Stimulated activated naive CD8-positive, alpha-beta T cell treated with anti-CD3 and anti-CD28 coated beads, Interleukin-15, amount 100 ng/mL, for 72 hours (primary cell): ENCODE results near the gene ADAM15.

Experiments
- ATAC-seq: fragments of 150-1000 bp; cut with Tn5 transposase; 2 replicates; pipeline ENCODE4 v1.10.0; 2021; ENCODE audit warnings: mild to moderate bottlenecking, moderate library complexity
- DNase-seq, 2 donors: peaks; one replicate each; pipeline ENCODE4 v3.0.0; 2021 to 2022
- H3K27ac Mint-ChIP-seq, 2 donors: one replicate each; pipeline ENCODE4 v1.8.0; 2022; ENCODE audit warnings: mild to moderate bottlenecking in 2 of 2, mixed read lengths in 2 of 2, moderate library complexity in 2 of 2
- H3K27me3 Mint-ChIP-seq: one replicate; pipeline ENCODE4 v1.8.0; 2022; ENCODE audit warnings: mixed read lengths
- H3K4me1 Mint-ChIP-seq: one replicate; pipeline ENCODE4 v1.8.0; 2022; ENCODE audit warnings: mild to moderate bottlenecking, mixed read lengths
- H3K4me3 Mint-ChIP-seq, 2 donors: one replicate each; pipeline ENCODE4 v1.8.0; 2022; ENCODE audit warnings: mild to moderate bottlenecking in 2 of 2, mixed read lengths in 2 of 2, moderate library complexity in 1 of 2
- H3K9me3 Mint-ChIP-seq, 2 donors: one replicate each; pipeline ENCODE4 v1.8.0; 2022; ENCODE audit warnings: mixed read lengths in 2 of 2

ADAM15 gene

DNA sequence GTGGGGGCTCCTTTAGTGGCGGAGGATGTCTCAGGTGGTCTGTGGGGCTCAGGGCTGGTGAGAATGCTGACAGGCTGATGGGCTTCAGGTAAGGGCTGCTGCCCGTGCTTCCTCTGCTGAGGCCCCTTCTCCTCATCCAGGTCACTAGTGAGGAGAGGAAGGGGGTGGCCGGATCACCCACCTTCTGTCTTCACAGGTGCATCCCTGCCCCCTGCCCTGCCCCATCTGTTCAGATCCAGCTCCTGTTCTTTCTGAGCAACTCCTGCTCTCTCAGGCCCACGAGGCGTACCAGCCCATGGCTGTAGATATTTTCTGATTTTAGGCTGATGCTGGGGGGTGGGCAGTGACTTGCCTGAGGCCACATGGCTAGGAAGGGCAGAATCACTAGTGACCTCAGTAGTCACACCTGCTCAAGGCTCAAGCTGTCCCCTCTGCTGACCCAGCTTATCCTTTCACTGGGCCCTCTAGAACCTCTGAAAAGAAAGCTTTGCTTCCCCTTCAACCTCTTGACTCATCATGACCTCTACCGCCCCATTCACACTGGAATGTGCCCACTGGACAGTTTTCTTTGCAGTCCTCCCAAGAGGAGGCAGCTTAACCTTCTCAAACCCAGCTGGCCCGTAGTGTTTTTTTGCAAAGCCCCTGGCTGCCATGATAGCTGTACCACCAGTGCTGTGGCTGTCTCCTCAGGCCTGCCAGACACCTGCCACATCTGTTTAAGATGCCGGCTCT is 32.3 kb upstream of the ADAM15 start:
- no peak overlapping the region for H3K4me3 Mint-ChIP-seq
- H3K9me3 Mint-ChIP-seq, result no peaks in the 10 kb centered on the region
- peak overlapping the region in 1 of 2 donors; percentile 23 for H3K27ac Mint-ChIP-seq
- H3K4me1 Mint-ChIP-seq, result peaks cover 48% of the 10 kb centered on the region
- H3K27me3 Mint-ChIP-seq, result peaks cover 22% of the 10 kb centered on the region
- DNase-seq (no peak), ATAC-seq (no peak)

DNA sequence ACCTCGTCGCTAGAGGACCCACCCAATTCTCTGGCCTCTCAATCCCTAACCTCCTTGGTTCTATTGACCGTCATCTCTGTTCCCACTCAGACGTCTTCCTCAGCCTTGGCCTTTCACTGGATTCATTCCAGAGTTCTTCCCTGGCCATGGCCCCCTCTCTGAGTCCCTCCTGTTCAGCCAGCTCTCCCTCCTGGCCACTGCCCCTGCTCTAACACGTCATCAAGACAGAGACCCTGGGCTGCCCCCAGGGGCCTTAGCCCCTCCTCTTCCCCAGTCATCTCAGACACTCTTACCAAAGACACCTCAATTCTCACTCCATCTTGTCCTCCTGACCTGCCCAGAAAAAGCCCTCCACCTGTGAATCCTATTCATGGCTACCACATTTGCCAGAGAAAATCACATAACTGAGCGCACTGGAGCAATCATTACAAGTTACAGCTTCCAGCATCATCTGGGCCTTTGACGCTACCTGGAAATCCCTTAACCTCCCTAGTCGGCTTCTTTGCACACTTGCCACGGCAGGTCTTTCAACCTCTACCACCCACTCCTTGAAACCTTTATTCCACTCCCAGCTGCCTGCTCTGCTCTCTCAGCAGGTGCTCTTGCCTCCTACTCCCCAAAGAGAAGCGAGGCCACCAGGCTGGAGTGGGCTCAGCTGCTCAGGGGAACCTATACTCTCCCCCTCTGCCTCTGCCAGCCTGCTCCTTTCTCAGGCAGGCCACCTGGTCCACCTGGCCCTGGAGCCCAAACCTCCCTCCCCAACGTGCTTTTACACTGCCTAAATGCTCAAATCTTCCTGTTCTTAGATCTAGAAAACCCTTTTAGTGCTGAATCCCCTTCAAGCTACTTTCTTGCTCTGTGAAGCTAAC is 31.5 kb upstream of the ADAM15 start:
- ATAC-seq, result no peak
- no peak for DNase-seq
- peaks cover 40% of the 10 kb centered on the region for H3K4me1 Mint-ChIP-seq
- no peaks in the 10 kb centered on the region for H3K9me3 Mint-ChIP-seq
- no peak overlapping the region for H3K4me3 Mint-ChIP-seq
- peaks cover 22% of the 10 kb centered on the region for H3K27me3 Mint-ChIP-seq
- peak overlapping the region in 1 of 2 donors; percentile 37 for H3K27ac Mint-ChIP-seq

DNA sequence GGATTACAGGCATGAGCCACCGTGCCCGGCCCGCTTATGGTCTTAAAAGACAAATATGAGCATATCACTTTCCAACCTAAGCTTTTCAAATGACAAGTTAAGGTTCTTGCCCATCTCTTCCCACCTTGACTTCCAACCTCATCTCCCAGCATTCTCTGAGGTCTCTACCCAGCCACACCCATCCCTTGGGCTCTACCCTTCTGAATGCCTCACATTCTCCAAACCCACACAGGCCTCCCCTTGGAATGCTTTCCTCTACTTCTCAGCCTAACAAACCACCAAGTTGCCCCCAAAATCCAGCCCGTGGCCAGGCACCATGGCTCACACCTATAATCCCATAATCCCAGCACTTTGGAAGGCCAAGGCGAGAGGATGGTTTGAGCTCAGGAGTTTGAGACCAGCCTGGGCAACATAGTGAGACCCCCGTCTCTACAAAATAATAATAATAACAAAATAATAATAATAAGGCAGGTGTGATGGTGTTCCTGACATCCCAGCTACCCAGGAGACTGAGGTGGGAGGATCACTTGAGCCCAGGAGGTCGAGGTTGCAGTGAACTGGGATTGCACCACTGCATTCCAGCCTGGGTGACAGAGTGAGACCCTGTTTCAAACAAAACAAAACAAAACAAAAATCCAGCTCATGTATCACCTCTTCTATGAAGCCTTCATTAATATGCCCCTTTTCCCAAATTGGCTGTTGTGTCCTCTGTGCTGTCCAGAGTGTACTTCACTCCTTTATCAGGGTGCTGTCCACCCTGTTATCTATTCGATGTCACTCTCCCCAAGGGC is 28.8 kb upstream of the ADAM15 start:
- no peak for ATAC-seq
- no peak for DNase-seq
- Mint-ChIP-seq H3K4me3 (no peak overlapping the region), H3K4me1 (peaks cover 19% of the 10 kb centered on the region), H3K27me3 (peaks cover 15% of the 10 kb centered on the region), H3K9me3 (no peaks in the 10 kb centered on the region), H3K27ac (no peak overlapping the region)

DNA sequence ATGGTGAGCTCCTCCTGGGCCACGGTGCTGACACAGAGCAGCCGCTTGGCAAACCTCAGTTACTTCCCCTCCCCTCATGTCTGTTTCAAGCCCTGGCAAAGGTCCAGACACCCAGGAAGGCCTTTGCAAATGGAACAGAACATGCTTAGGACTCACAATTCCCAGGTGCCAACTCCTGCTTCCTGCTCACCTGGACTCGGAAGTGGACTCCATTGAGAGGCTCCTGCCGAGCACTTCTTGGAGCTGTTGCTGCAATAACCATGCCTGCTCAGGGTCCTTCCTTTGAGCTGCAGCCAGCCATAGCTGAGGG is 28.2 kb upstream of the ADAM15 start:
- ATAC-seq (no peak), DNase-seq (no peak)
- no peak overlapping the region for H3K27ac Mint-ChIP-seq
- no peaks in the 10 kb centered on the region for H3K9me3 Mint-ChIP-seq
- H3K27me3 Mint-ChIP-seq, result peaks cover 15% of the 10 kb centered on the region
- H3K4me3 Mint-ChIP-seq, result no peak overlapping the region
- H3K4me1 Mint-ChIP-seq, result peaks cover 14% of the 10 kb centered on the region

DNA sequence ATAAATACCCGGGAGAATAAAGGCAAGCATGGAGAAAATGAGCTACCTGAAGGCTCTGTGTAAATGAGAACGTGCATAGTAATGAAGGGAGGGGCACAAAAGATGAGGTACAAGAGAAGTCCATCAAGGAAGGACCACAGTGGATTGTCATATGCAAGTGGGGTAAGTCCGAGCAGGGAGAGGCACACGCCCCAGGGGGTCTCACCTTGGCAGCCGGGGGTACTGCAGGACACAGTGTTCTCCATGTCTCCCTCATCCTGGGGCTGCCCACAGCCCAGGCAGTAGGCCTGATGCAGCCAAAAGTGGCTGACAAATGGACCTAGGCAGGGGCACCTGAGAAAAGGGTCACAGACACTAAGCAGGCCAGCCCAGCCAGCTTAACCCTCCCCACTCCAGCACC is 27.5 kb upstream of the ADAM15 start:
- Mint-ChIP-seq H3K4me1 (peaks cover 10% of the 10 kb centered on the region), H3K27me3 (peaks cover 15% of the 10 kb centered on the region), H3K9me3 (no peaks in the 10 kb centered on the region), H3K27ac (no peak overlapping the region), H3K4me3 (no peak overlapping the region)
- no peak for DNase-seq
- ATAC-seq, result peak; percentile 18

DNA sequence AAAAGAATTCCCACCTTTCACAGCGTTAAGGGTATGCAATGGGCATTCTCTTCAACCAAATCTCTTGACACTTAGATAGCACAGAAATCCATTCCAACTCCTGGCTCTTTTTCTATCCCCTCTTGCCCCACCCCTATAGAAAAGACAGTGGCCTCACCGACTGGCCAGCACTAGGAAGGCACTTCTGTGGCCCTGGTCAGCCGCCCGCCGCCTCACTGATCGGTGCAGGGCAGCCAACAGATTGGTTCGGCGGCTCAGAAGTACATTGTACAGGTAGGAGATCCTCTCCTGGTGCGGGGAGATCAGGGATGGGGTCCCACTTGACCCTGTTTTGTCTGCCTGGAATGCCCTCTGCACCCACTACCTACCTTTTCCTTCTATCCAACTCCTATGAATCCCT is 26.8 kb upstream of the ADAM15 start:
- Mint-ChIP-seq H3K4me1 (peaks cover 8% of the 10 kb centered on the region), H3K9me3 (no peaks in the 10 kb centered on the region), H3K27ac (no peak overlapping the region), H3K27me3 (peaks cover 11% of the 10 kb centered on the region), H3K4me3 (no peak overlapping the region)
- DNase-seq (no peak), ATAC-seq (no peak)

DNA sequence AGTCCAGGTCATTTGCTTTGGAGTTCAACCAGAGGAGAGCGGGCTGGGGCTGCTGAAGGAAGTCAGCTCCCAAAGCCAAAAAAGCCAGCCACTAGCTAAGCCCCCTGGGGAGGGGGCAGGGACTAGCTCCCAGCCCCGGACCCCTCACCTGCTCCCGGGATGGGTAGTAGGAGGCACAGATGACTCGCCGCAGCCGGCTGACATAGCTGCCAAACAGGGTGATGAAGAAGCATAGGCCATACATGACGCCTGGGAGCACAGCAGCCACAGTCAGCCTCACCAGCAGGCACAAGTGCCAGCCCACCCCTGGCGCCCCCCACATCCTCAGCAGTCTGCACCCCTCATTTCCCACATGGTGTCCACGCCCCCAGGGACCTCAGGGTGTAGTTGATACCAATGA is 25.0 kb upstream of the ADAM15 start:
- no peaks in the 10 kb centered on the region for H3K4me1 Mint-ChIP-seq
- no peak overlapping the region for H3K27ac Mint-ChIP-seq
- DNase-seq (no peak), ATAC-seq (no peak)
- H3K9me3 Mint-ChIP-seq, result no peaks in the 10 kb centered on the region
- no peak overlapping the region for H3K4me3 Mint-ChIP-seq
- H3K27me3 Mint-ChIP-seq, result no peaks in the 10 kb centered on the region

DNA sequence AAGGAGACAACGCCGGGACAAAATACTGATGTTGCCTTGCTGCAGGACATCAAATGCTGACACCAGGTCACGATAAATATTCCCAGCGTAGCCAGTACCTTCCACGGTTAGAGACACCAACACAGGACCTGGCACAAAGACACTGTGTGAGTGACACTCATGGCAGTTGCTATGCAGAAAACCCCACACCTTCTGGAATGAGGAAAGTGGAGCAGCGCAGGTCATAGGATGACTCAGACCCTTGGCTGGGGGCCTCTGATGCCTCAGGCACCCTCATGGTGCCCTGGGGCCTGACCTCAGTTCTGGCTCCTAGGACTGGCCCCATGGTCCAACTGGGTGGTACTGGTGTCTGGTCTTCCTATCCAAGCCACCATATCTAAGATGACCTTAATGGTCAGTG is 24.5 kb upstream of the ADAM15 start:
- DNase-seq (no peak), ATAC-seq (peak; percentile 43)
- H3K27me3 Mint-ChIP-seq, result no peaks in the 10 kb centered on the region
- H3K4me1 Mint-ChIP-seq, result no peaks in the 10 kb centered on the region
- no peaks in the 10 kb centered on the region for H3K9me3 Mint-ChIP-seq
- no peak overlapping the region for H3K27ac Mint-ChIP-seq
- H3K4me3 Mint-ChIP-seq, result no peak overlapping the region

DNA sequence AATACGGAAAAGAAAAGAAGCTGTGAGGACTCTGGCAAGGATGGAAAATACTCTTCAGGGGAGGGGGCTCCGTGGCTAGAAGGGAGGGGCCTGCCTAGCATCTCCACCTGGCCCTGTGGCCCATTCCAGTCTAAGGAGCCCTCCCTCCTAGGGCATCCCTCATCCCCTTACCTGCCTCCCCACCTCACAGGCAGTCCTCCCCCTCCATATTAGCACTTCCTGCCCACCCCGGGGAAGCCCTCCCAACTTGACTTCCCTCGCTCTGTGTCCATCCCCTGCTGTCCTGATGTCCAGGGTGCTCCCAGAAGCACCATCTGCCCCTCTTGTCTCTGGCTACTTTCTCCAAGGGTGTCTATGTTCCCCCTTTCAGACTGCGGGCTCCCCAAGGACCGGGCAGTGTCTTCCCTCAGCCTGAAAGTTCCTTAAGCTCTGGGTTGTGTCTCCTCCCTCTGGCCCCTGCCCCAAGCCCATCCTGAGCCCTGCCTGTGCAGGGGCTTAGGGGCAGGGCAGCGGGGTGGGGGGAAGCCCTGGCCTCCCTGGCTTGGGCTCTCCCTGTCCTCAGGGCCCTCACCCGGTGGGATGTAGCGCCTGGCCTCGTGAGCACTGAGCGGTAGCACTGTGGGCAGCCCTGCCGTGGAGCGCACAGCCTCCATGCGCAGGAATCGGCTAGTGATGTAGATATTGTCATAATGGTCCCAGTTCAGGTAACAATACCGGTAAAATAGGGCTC is 21.4 kb upstream of the ADAM15 start:
- H3K27ac Mint-ChIP-seq, result peak overlapping the region in 1 of 2 donors; percentile 19
- DNase-seq, result no peak
- H3K4me3 Mint-ChIP-seq, result no peak overlapping the region
- peak; percentile 21 for ATAC-seq
- peaks cover 6% of the 10 kb centered on the region for H3K27me3 Mint-ChIP-seq
- H3K9me3 Mint-ChIP-seq, result no peaks in the 10 kb centered on the region
- H3K4me1 Mint-ChIP-seq, result no peaks in the 10 kb centered on the region

DNA sequence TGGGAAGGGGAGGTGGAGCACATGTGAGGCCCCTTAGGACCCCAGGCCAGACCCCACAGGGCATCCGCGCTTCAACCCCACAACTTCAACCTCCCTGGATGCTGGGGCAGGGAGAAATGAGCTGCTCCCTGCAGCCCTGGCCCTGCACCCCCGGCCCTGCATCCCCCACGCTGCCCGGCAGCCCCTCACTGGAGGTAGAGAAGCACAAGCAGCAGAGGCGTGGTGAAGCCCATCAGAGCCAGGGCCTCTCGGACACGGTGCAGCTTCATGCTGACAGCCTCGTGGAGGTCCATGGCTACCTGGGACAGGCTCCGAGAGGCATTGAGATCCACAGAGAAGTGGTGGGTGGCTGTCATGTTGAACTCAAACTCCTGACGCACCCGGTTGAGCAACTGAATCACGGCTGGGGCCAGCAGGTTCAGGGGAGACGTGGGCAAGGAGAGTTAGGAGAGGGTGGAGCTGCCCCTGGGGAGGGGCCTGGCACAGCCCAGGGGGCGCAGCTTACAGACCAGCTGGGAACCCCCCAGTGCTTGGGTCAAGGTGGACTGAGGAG is 20.8 kb upstream of the ADAM15 start:
- Mint-ChIP-seq H3K4me1 (no peaks in the 10 kb centered on the region), H3K4me3 (no peak overlapping the region), H3K9me3 (no peaks in the 10 kb centered on the region), H3K27me3 (peaks cover 12% of the 10 kb centered on the region), H3K27ac (no peak overlapping the region)
- no peak for ATAC-seq
- no peak for DNase-seq

DNA sequence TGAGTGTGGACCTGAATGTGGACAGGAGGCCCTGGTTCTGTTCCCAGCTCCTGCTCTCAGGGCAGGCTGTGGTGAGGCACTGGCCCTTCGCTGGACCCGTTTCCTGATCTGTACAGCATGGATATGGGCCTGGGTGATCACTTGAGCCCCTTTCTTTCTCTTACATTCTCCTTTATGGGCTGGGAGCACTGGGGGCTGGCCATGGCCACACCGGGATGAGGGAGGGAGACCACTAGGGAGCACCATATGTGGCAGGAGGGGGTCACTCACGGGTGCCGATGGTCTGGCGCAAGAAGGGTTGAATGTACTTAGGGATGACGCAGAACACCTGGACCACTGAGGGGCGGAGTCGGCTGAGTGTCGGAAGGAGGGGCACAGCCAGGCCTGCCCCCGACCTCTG is 20.2 kb upstream of the ADAM15 start:
- no peaks in the 10 kb centered on the region for H3K9me3 Mint-ChIP-seq
- ATAC-seq (no peak), DNase-seq (no peak)
- no peak overlapping the region for H3K4me3 Mint-ChIP-seq
- no peak overlapping the region for H3K27ac Mint-ChIP-seq
- peaks cover 14% of the 10 kb centered on the region for H3K27me3 Mint-ChIP-seq
- H3K4me1 Mint-ChIP-seq, result no peaks in the 10 kb centered on the region

DNA sequence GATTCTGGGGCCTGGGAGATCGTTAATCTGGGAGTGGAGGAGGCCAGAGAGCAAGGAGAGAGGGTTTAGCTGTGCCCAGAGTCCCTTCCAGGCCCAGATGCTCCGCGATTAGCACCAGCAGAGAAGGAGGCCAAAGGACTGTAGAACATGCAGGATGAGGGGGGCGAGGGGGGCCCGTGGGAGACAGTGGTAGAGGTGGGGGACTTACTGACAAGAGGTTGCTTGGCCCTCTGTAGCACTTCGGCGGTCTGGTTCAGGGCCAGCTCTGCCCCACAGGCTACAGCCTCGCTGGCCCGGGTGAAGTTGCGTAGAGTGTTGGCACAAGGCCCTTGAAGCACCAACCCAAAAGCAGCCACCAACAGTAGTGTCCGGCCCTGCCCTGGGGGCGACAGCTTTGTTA is 18.2 kb upstream of the ADAM15 start:
- no peak overlapping the region for H3K4me3 Mint-ChIP-seq
- no peaks in the 10 kb centered on the region for H3K4me1 Mint-ChIP-seq
- DNase-seq, result no peak
- no peaks in the 10 kb centered on the region for H3K9me3 Mint-ChIP-seq
- H3K27ac Mint-ChIP-seq, result peak overlapping the region in 1 of 2 donors; percentile 64
- no peak for ATAC-seq
- peaks cover 17% of the 10 kb centered on the region for H3K27me3 Mint-ChIP-seq

DNA sequence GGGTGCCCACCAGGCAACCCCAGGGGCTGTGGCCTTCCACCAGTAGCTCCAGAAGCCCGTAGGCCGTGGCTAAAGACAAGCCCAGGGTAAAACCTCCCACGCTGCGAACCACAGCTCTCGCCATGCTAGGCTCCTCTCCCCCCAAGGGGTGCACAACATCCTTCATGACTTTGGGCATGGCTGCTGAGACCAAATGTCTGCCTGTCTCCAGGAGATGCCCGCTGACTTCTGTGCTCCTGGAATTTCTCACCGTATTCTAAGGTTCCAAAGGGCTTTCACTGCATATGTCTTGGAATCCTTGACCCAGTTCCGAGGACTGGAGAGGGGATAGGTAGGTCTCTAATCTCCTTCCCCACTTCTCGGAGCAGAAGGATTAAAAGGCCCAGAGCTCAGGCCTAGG is 17.6 kb upstream of the ADAM15 start, which contains the start of the genes DCST1 and DCST2:
DCST1 (plus strand) TSS at position 301 of the 400 bp plus-strand sequence. CDS start 213 bp downstream, outside the sequence.
DCST2 (minus strand) TSS at position 258 of the 400 bp plus-strand sequence; CDS start at position 178, 80 bp downstream.
- DNase-seq (no peak), ATAC-seq (no peak)
- Mint-ChIP-seq H3K27me3 (peaks cover 24% of the 10 kb centered on the region), H3K4me3 (no peak within 1 kb of the TSS), H3K27ac (peak within 1 kb of the TSS in 1 of 2 donors; percentile 64), H3K4me1 (no peaks in the 10 kb centered on the region), H3K9me3 (no peaks in the 10 kb centered on the region)

DNA sequence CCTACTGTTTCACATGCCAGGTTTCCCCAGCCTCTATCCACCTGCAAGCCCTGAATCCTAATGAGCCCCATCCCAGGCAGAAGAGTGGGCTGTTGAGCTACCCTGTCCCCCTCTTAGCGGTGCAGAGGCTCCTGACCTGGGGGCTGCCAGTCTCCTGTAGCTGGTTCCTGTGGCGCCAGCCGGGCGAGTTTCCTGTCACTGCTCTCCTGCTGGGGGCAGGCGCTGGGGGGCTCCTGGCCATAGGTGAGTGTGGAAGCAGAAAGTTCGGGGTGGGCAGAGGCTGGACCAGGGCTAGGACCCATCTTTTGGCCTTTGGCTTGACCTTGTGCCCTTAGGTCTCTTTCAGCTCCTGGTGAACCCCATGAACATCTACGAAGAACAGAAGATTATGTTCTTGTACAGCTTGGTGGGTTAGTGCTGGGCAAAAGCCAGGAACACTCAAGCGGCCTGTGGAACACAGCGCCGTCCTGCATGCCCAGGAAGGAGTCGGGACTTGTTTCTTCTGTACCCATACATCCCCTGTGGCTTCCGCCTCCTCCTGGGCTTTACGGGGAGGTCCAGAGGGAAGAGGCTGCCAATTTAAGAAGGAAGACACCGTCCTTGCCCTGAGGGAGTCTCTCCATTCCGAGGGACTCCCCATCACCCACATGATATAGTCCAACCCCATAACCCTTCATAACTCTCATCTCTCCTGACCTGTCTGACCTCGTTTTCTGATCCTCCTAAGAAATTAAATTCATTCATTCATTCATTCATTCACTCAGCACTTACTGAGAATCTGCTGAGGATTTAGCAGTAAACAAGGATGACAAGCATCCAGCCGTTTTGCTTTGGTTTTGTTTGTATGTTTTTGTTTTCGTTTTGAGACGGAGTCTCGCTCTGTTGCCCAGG is 16.6 kb upstream of the ADAM15 start:
- Mint-ChIP-seq H3K27ac (no peak overlapping the region), H3K4me1 (no peaks in the 10 kb centered on the region), H3K27me3 (peaks cover 33% of the 10 kb centered on the region), H3K4me3 (no peak overlapping the region), H3K9me3 (no peaks in the 10 kb centered on the region)
- DNase-seq (no peak), ATAC-seq (no peak)
